ENCODE results near the gene OR5D13. TPM values are rescaled to one million over a fixed set of nuclear protein-coding genes. Genes with fewer than 3 reads are reported as not detected.

OR5D13 gene
- polyA plus RNA-seq, 2 of the 4 experiments (the other 2 are of a cell fraction) = not detected

DNA sequence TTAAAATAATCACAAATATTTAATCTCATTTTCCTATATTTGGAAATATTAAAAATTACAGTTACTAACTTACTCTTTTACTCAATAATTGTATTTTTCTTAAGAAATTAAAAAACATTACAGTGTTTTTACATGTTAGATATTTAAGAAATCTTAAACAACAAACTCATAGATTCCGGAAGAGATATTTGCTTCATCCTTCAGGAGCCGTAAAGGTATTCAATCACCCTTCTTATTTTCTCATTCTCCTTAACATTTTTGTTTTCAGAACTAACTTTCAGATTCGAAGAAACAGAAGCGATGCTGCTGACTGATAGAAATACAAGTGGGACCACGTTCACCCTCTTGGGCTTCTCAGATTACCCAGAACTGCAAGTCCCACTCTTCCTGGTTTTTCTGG lies 46.1 kb downstream of the OR5D13 start, which contains the start of gene OR5D18:
Gene OR5D18 (plus strand): TSS at position 301 of the 400 bp plus-strand sequence. CDS start 0 bp downstream, at position 301.
- no peak for TF ChIP-seq TFCP2L1 (CRISPR knock-in tag; IDR thresholded peaks at IDR 0.05)
- TF ChIP-seq HOXA7 (CRISPR knock-in tag; IDR thresholded peaks at IDR 0.05) = no peak
- no peak for TF ChIP-seq EHF (CRISPR knock-in tag; IDR thresholded peaks at IDR 0.05)
- no peak for TF ChIP-seq SREBF2 (IDR thresholded peaks at IDR 0.05)
- TF ChIP-seq CTCF (IDR thresholded peaks at IDR 0.05) = no peak
- no peak for TF ChIP-seq MAX (IDR thresholded peaks at IDR 0.05)
- TF ChIP-seq TP53 (CRISPR knock-in tag; IDR thresholded peaks at IDR 0.05) = no peak
- no peak for TF ChIP-seq MAFK (IDR thresholded peaks at IDR 0.05; ENCODE audit: partially characterized antibody)
- TF ChIP-seq EHMT2 (IDR thresholded peaks at IDR 0.05; ENCODE audit: low read depth) = no peak
- TF ChIP-seq FOSL2 (IDR thresholded peaks at IDR 0.05) = no peak
- no peak for TF ChIP-seq FOSL2 (CRISPR knock-in tag; IDR thresholded peaks at IDR 0.05)
- TF ChIP-seq RCOR1 (IDR thresholded peaks at IDR 0.05; ENCODE audit: low read depth, low read length) = no peak
- TF ChIP-seq HES2 (IDR thresholded peaks at IDR 0.05) = no peak
- no peak for TF ChIP-seq JUNB (IDR thresholded peaks at IDR 0.05)
- no peak for TF ChIP-seq RAD21 (conservative IDR thresholded peaks at IDR 0.05 in 1 of 2, IDR thresholded peaks at IDR 0.05 in 1 of 2)
- no peak for TF ChIP-seq JUN (IDR thresholded peaks at IDR 0.05)
- no peak for TF ChIP-seq CHD4 (IDR thresholded peaks at IDR 0.05; ENCODE audit: borderline replicate concordance)
- no peak for TF ChIP-seq RFX5 (IDR thresholded peaks at IDR 0.05)
- no peak for TF ChIP-seq MAZ (IDR thresholded peaks at IDR 0.05; ENCODE audit: borderline replicate concordance, low read depth, low read length)
- TF ChIP-seq, protein P1, sequence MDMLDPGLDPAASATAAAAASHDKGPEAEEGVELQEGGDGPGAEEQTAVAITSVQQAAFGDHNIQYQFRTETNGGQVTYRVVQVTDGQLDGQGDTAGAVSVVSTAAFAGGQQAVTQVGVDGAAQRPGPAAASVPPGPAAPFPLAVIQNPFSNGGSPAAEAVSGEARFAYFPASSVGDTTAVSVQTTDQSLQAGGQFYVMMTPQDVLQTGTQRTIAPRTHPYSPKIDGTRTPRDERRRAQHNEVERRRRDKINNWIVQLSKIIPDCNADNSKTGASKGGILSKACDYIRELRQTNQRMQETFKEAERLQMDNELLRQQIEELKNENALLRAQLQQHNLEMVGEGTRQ (IDR thresholded peaks at IDR 0.05) = no peak
- ATAC-seq (no peak), DNase-seq (ENCODE audit: low read depth in 1 of 2, low spot score in 1 of 2) (no peak), FAIRE-seq (no peak)
- no peak within 1 kb of the TSS for H3K27ac ChIP-seq
- no peaks in the 10 kb centered on the region for H3K4me1 ChIP-seq
- 25% methylated on average over 5 of the region's 5 CpGs for WGBS (ENCODE audit: missing lambda C conversion rate)
- POLR2A ChIA-PET = no interaction called here
- no peak within 1 kb of the TSS for H3K4me3 ChIP-seq
- no peaks in the 10 kb centered on the region for H3K9me3 ChIP-seq
- CTCF ChIA-PET = no interaction called here
- H3K4me2 ChIP-seq = no peak within 1 kb of the TSS

Other genes starting within 250 kb of the OR5D13 start
- not detected in 2 replicates for gene OR4C15, start 219.0 kb upstream of the OR5D13 start, polyA plus RNA-seq (2011; rRNA removed)
- gene OR4C15, start 219.0 kb upstream of the OR5D13 start, polyA plus RNA-seq (2017; fragmentation: RNase III; extraction: RNeasy Plus Mini Kit Qiagen cat#74134 plus additional on column Dnase treatment) = not detected in 3 replicates
- not detected in 2 replicates for gene OR4C16, start 201.3 kb upstream of the OR5D13 start, polyA plus RNA-seq (2011; rRNA removed)
- not detected in 3 replicates for gene OR4C16, start 201.3 kb upstream of the OR5D13 start, polyA plus RNA-seq (2017; fragmentation: RNase III; extraction: RNeasy Plus Mini Kit Qiagen cat#74134 plus additional on column Dnase treatment)
- not detected in 2 replicates for gene OR4C11, start 165.8 kb upstream of the OR5D13 start, polyA plus RNA-seq (2011; rRNA removed)
- not detected in 3 replicates for gene OR4C11, start 165.8 kb upstream of the OR5D13 start, polyA plus RNA-seq (2017; fragmentation: RNase III; extraction: RNeasy Plus Mini Kit Qiagen cat#74134 plus additional on column Dnase treatment)
- not detected in 2 replicates for gene OR4P4, start 138.3 kb upstream of the OR5D13 start, polyA plus RNA-seq (2011; rRNA removed)
- not detected in 3 replicates for gene OR4P4, start 138.3 kb upstream of the OR5D13 start, polyA plus RNA-seq (2017; fragmentation: RNase III; extraction: RNeasy Plus Mini Kit Qiagen cat#74134 plus additional on column Dnase treatment)
- not detected in 2 replicates for gene OR4S2, start 125.1 kb upstream of the OR5D13 start, polyA plus RNA-seq (2011; rRNA removed)
- not detected in 3 replicates for gene OR4S2, start 125.1 kb upstream of the OR5D13 start, polyA plus RNA-seq (2017; fragmentation: RNase III; extraction: RNeasy Plus Mini Kit Qiagen cat#74134 plus additional on column Dnase treatment)
- not detected in 2 replicates for gene OR4C6, start 111.2 kb upstream of the OR5D13 start, polyA plus RNA-seq (2011; rRNA removed)
- not detected in 3 replicates for gene OR4C6, start 111.2 kb upstream of the OR5D13 start, polyA plus RNA-seq (2017; fragmentation: RNase III; extraction: RNeasy Plus Mini Kit Qiagen cat#74134 plus additional on column Dnase treatment)
- gene OR5D14, start 22.1 kb downstream of the OR5D13 start, polyA plus RNA-seq (2011; rRNA removed) = not detected in 2 replicates
- gene OR5D14, start 22.1 kb downstream of the OR5D13 start, polyA plus RNA-seq (2017; fragmentation: RNase III; extraction: RNeasy Plus Mini Kit Qiagen cat#74134 plus additional on column Dnase treatment) = not detected in 3 replicates
- not detected in 2 replicates for gene OR5L1, start 37.9 kb downstream of the OR5D13 start, polyA plus RNA-seq (2011; rRNA removed)
- not detected in 3 replicates for gene OR5L1, start 37.9 kb downstream of the OR5D13 start, polyA plus RNA-seq (2017; fragmentation: RNase III; extraction: RNeasy Plus Mini Kit Qiagen cat#74134 plus additional on column Dnase treatment)
- gene OR5D18, start 46.2 kb downstream of the OR5D13 start, polyA plus RNA-seq (2011; rRNA removed) = not detected in 2 replicates
- not detected in 3 replicates for gene OR5D18, start 46.2 kb downstream of the OR5D13 start, polyA plus RNA-seq (2017; fragmentation: RNase III; extraction: RNeasy Plus Mini Kit Qiagen cat#74134 plus additional on column Dnase treatment)
- gene OR5L2, start 53.8 kb downstream of the OR5D13 start, polyA plus RNA-seq (2011; rRNA removed) = not detected in 2 replicates
- not detected in 3 replicates for gene OR5L2, start 53.8 kb downstream of the OR5D13 start, polyA plus RNA-seq (2017; fragmentation: RNase III; extraction: RNeasy Plus Mini Kit Qiagen cat#74134 plus additional on column Dnase treatment)
- not detected in 2 replicates for gene OR5D16, start 65.3 kb downstream of the OR5D13 start, polyA plus RNA-seq (2011; rRNA removed)
- not detected in 3 replicates for gene OR5D16, start 65.3 kb downstream of the OR5D13 start, polyA plus RNA-seq (2017; fragmentation: RNase III; extraction: RNeasy Plus Mini Kit Qiagen cat#74134 plus additional on column Dnase treatment)
- not detected in 2 replicates for gene TRIM51, start 109.9 kb downstream of the OR5D13 start, polyA plus RNA-seq (2011; rRNA removed)
- gene TRIM51, start 109.9 kb downstream of the OR5D13 start, polyA plus RNA-seq (2017; fragmentation: RNase III; extraction: RNeasy Plus Mini Kit Qiagen cat#74134 plus additional on column Dnase treatment) = not detected in 3 replicates
- not detected in 2 replicates for gene OR5W2, start 141.1 kb downstream of the OR5D13 start, polyA plus RNA-seq (2011; rRNA removed)
- gene OR5W2, start 141.1 kb downstream of the OR5D13 start, polyA plus RNA-seq (2017; fragmentation: RNase III; extraction: RNeasy Plus Mini Kit Qiagen cat#74134 plus additional on column Dnase treatment) = not detected in 3 replicates
- not detected in 2 replicates for gene OR5I1, start 163.0 kb downstream of the OR5D13 start, polyA plus RNA-seq (2011; rRNA removed)
- gene OR5I1, start 163.0 kb downstream of the OR5D13 start, polyA plus RNA-seq (2017; fragmentation: RNase III; extraction: RNeasy Plus Mini Kit Qiagen cat#74134 plus additional on column Dnase treatment) = not detected in 3 replicates
- not detected in 2 replicates for gene OR10AG1, start 196.5 kb downstream of the OR5D13 start, polyA plus RNA-seq (2011; rRNA removed)
- gene OR10AG1, start 196.5 kb downstream of the OR5D13 start, polyA plus RNA-seq (2017; fragmentation: RNase III; extraction: RNeasy Plus Mini Kit Qiagen cat#74134 plus additional on column Dnase treatment) = not detected in 3 replicates
- gene OR5F1, start 221.2 kb downstream of the OR5D13 start, polyA plus RNA-seq (2011; rRNA removed) = not detected in 2 replicates
- gene OR5F1, start 221.2 kb downstream of the OR5D13 start, polyA plus RNA-seq (2017; fragmentation: RNase III; extraction: RNeasy Plus Mini Kit Qiagen cat#74134 plus additional on column Dnase treatment) = not detected in 3 replicates

Data from A549 (cell line).